ENCODE data around the gene MAML2.
A peak's percentile ranks its signal among the peaks of the same experiment; 100 is the strongest.

MAML2 gene

DNA sequence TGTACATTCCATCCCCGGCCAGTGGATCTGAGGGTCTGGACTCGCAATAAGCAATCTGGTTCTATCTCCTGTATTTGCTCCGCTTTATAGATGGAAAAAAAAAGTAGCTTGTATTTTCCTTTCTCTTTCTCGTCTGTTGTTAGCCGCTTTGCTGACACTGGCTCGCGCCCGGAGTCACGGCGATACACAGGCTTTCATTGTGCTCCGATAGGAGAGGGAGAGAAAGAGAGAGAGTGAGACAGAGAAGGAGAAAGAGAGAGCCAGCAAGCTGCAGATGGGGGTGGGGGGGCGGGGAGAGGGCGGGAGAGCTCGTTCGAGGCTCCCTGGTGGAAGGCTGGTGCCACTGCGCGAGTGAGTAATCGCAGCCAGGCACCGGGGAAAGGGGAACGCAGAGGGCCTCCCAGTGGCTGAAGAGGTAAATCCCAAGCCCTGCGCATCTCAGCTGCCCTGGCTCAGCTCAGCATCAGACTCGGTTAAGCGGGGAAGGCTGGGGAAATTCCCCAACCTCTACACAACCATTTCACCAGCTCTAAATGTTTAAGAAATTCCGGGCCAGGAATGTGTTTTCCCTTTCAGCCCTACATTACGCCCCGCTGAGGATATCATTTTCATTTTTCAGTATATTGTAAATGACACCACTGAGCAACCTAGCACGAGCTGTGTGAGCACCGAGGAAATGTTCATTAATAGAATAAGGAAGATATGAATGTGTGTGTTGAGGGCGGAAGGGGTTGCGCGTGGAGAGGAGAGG is at the start of gene MAML2:
Gene MAML2 (minus strand): TSS at position 235 of the 751 bp plus-strand sequence. CDS start 1,300 bp downstream, outside the sequence.
- no peaks in the 10 kb centered on the region for H3K27me3 ChIP-seq (ENCODE audit: insufficient read depth, low read length)
- peak within 1 kb of the TSS; percentile 79 for H2AFZ ChIP-seq (ENCODE audit: low read depth, low read length)
- H3K36me3 ChIP-seq (ENCODE audit: insufficient read depth, low read length) = no peaks in the 10 kb centered on the region
- no peaks in the 10 kb centered on the region for H3K9me3 ChIP-seq (ENCODE audit: low read length)
- peak within 1 kb of the TSS; percentile 96 for H3K4me3 ChIP-seq (ENCODE audit: low read length)
- peaks cover 45% of the 10 kb centered on the region for H3K4me1 ChIP-seq (ENCODE audit: insufficient read depth, low read length)

- H3K9me3 ChIP-seq (ENCODE audit: low read length) = no peaks in the 10 kb centered on the region
- peaks cover 30% of the 10 kb centered on the region for H3K4me1 ChIP-seq (ENCODE audit: insufficient read depth, low read length)
- no peak overlapping the region for H2AFZ ChIP-seq (ENCODE audit: low read depth, low read length)
- H3K36me3 ChIP-seq (ENCODE audit: insufficient read depth, low read length) = peaks cover 3% of the 10 kb centered on the region
- H3K27me3 ChIP-seq (ENCODE audit: insufficient read depth, low read length) = no peaks in the 10 kb centered on the region
- no peak overlapping the region for H3K4me3 ChIP-seq (ENCODE audit: low read length)
These were observed 48.8 kb upstream of the MAML2 start for GRCh38 chr11:96391698-96392307.

GRCh38 chr11:96390488-96390792 is 47.4 kb upstream of the MAML2 start:
- Histone ChIP-seq H3K36me3 (ENCODE audit: insufficient read depth, low read length) (peaks cover 10% of the 10 kb centered on the region), H3K27me3 (ENCODE audit: insufficient read depth, low read length) (no peaks in the 10 kb centered on the region), H3K4me1 (ENCODE audit: insufficient read depth, low read length) (peaks cover 30% of the 10 kb centered on the region), H3K9me3 (ENCODE audit: low read length) (no peaks in the 10 kb centered on the region), H3K4me3 (ENCODE audit: low read length) (peak overlapping the region; percentile 78), H2AFZ (ENCODE audit: low read depth, low read length) (peak overlapping the region; percentile 99)

GRCh38 chr11:96389720-96390487 is 46.9 kb upstream of the MAML2 start, which contains the start of the genes CCDC82 and JRKL:
Gene CCDC82, minus strand, starts transcription at chr11:96389912. Its CDS starts 5,165 bp downstream, at chr11:96384747.
Gene JRKL, plus strand, starts transcription at chr11:96390013. Its CDS starts 637 bp downstream, at chr11:96390650.
- H3K36me3 ChIP-seq (ENCODE audit: insufficient read depth, low read length) = peaks cover 14% of the 10 kb centered on the region
- H3K27me3 ChIP-seq (ENCODE audit: insufficient read depth, low read length) = no peaks in the 10 kb centered on the region
- peaks cover 30% of the 10 kb centered on the region for H3K4me1 ChIP-seq (ENCODE audit: insufficient read depth, low read length)
- H2AFZ ChIP-seq (ENCODE audit: low read depth, low read length) = peak within 1 kb of the TSS; percentile 99
- H3K9me3 ChIP-seq (ENCODE audit: low read length) = no peaks in the 10 kb centered on the region
- peak within 1 kb of the TSS; percentile 78 for H3K4me3 ChIP-seq (ENCODE audit: low read length)

DNA sequence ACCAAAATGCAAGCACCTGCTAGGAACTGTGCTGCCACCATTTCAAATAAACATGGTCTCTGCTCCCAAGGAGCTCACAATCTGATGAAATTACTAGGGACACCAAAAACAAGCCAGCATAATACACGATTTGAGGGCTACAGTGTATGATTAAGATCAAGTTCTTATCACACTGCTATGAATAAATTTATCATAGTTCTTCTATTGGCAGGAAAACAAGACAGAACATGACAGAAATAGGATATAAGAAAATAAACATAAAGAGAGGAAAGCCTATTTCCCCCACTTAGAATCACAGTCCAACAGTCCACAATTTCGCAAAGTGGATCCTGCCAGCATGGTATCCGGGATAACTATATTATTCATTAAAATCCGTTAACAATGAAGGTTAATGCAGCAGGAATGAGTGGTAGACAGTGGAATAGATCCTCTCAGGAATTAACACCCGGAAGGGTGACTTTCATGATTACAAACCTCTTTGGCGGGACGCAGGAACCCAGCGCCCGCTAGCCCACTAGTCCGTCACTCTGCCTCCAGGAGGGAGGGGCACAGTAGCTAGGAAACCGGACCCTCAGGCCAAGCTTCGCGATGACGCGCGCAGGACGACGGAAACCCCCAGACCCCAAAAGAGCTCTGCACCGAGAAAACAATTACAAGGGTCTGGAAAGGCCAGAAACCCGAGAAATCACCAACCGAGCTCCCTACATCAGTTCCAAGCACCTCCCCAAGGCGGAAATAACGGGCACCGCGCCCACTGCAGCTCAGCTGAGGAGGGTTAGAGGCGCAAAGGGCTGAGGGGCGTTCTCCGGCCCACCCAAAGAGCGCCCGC is 46.1 kb upstream of the MAML2 start:
- H3K4me3 ChIP-seq (ENCODE audit: low read length) = peak overlapping the region; percentile 78
- peaks cover 21% of the 10 kb centered on the region for H3K36me3 ChIP-seq (ENCODE audit: insufficient read depth, low read length)
- no peaks in the 10 kb centered on the region for H3K9me3 ChIP-seq (ENCODE audit: low read length)
- no peaks in the 10 kb centered on the region for H3K27me3 ChIP-seq (ENCODE audit: insufficient read depth, low read length)
- H2AFZ ChIP-seq (ENCODE audit: low read depth, low read length) = peak overlapping the region; percentile 99
- H3K4me1 ChIP-seq (ENCODE audit: insufficient read depth, low read length) = peaks cover 30% of the 10 kb centered on the region

DNA sequence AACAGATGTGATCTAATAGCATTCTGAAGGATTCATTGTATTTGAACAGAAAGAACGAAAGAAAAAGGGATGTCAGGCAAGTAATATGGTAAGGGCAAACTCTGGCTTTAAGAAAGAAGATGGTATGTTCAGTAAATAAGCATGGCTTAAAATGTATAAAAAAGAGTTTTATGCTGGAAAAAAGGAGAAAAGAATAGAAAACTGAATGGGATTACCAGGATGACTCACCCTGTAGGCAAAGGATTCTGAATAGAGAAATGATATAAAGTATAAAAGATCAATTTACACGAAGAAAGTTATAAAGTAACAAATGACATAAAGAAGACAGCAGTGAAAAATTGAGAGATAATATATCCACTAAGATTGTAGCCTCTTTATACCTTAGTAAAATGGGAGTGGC is 42.2 kb upstream of the MAML2 start:
- Histone ChIP-seq H3K4me1 (ENCODE audit: insufficient read depth, low read length) (peaks cover 18% of the 10 kb centered on the region), H3K4me3 (ENCODE audit: low read length) (no peak overlapping the region), H2AFZ (ENCODE audit: low read depth, low read length) (no peak overlapping the region), H3K27me3 (ENCODE audit: insufficient read depth, low read length) (no peaks in the 10 kb centered on the region), H3K9me3 (ENCODE audit: low read length) (no peaks in the 10 kb centered on the region), H3K36me3 (ENCODE audit: insufficient read depth, low read length) (peaks cover 52% of the 10 kb centered on the region)

GRCh38 chr11:96384156-96384555 is 41.2 kb upstream of the MAML2 start:
- H3K4me3 ChIP-seq (ENCODE audit: low read length) = no peak overlapping the region
- H2AFZ ChIP-seq (ENCODE audit: low read depth, low read length) = no peak overlapping the region
- H3K4me1 ChIP-seq (ENCODE audit: insufficient read depth, low read length) = peaks cover 17% of the 10 kb centered on the region
- H3K36me3 ChIP-seq (ENCODE audit: insufficient read depth, low read length) = peaks cover 60% of the 10 kb centered on the region
- no peaks in the 10 kb centered on the region for H3K9me3 ChIP-seq (ENCODE audit: low read length)
- no peaks in the 10 kb centered on the region for H3K27me3 ChIP-seq (ENCODE audit: insufficient read depth, low read length)

DNA sequence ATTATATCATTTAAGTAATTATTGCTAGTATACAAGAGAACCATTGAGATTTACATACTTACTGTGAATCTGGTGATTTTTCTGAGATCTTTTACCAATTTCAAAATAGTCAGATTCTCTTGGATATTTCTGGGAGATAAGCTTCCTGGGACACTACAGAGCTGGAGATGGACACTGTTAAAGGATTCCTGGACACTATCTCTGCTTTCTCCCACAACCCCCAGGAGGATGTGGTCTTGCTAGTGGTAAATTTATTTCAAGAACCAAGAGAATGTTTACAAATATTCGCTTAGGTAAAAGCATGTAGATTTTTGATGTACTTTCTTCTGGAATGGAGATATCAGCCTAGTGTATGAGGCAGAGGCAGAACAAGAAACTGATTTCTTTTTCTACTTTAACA is 33.8 kb upstream of the MAML2 start:
- H3K27me3 ChIP-seq (ENCODE audit: insufficient read depth, low read length) = no peaks in the 10 kb centered on the region
- peaks cover 7% of the 10 kb centered on the region for H3K9me3 ChIP-seq (ENCODE audit: low read length)
- no peak overlapping the region for H2AFZ ChIP-seq (ENCODE audit: low read depth, low read length)
- H3K36me3 ChIP-seq (ENCODE audit: insufficient read depth, low read length) = peaks cover 39% of the 10 kb centered on the region
- H3K4me3 ChIP-seq (ENCODE audit: low read length) = no peak overlapping the region
- H3K4me1 ChIP-seq (ENCODE audit: insufficient read depth, low read length) = no peaks in the 10 kb centered on the region

DNA sequence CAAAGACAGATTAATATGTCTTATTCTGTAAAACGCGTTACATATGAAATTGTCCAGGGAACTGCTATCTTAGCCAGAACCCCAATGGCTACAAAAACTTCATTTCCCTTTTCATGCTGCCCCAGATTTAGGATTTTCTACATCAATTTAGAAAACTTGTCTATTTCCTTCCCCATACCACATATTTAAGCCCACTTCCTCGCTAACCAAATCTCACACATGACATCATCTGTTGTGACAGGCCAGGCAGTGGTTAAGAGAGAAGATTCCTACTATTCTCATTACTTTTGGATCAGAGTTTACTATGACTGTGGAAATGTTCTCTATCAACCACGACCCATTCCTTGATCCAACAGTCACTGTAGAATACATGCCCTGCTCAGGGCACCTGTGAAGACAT is 30.8 kb upstream of the MAML2 start:
- Histone ChIP-seq H3K4me1 (ENCODE audit: insufficient read depth, low read length) (no peaks in the 10 kb centered on the region), H2AFZ (ENCODE audit: low read depth, low read length) (no peak overlapping the region), H3K27me3 (ENCODE audit: insufficient read depth, low read length) (no peaks in the 10 kb centered on the region), H3K4me3 (ENCODE audit: low read length) (no peak overlapping the region), H3K36me3 (ENCODE audit: insufficient read depth, low read length) (peaks cover 41% of the 10 kb centered on the region), H3K9me3 (ENCODE audit: low read length) (peaks cover 14% of the 10 kb centered on the region)

DNA sequence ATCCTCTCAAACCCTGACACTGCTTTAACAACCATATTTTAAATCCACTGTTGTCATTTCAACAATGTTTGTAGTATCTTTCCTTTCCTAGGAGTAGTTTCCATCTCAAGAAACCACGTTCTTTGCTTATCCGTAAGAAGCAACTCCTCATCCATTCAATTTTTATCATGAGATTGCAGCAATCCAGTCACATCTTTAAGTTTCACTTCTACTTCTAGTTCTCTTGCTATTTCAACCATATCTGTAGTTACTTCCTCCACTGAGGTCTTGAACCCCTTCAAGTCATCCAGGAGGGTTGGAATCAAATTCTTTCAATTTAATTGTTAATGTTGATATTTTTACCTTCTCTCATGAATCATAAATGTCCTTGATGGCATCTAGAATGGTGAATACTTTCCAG is 24.3 kb upstream of the MAML2 start:
- Histone ChIP-seq H3K9me3 (ENCODE audit: low read length) (peaks cover 19% of the 10 kb centered on the region), H3K4me1 (ENCODE audit: insufficient read depth, low read length) (no peaks in the 10 kb centered on the region), H3K36me3 (ENCODE audit: insufficient read depth, low read length) (peaks cover 62% of the 10 kb centered on the region), H3K4me3 (ENCODE audit: low read length) (no peak overlapping the region), H3K27me3 (ENCODE audit: insufficient read depth, low read length) (no peaks in the 10 kb centered on the region), H2AFZ (ENCODE audit: low read depth, low read length) (no peak overlapping the region)

DNA sequence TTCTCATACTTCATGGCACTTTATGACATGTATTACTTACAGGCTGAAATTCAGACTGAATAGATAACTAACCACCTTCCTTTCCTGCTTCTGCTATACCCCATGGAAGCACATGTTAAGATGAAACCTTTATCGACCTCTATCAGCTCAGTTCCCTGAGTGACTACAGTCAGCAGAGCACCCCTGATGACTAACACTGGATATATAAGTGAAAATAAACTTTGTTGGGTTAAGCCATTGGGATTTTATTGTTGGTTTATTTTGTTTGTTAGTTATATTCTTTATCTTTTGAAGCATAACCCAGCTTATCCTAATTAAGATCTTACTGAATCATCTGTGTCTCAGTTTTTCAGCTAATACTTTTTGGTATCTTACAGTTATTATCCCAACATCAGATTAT is 23.0 kb upstream of the MAML2 start:
- Histone ChIP-seq H3K9me3 (ENCODE audit: low read length) (peaks cover 16% of the 10 kb centered on the region), H2AFZ (ENCODE audit: low read depth, low read length) (no peak overlapping the region), H3K27me3 (ENCODE audit: insufficient read depth, low read length) (no peaks in the 10 kb centered on the region), H3K36me3 (ENCODE audit: insufficient read depth, low read length) (peaks cover 61% of the 10 kb centered on the region), H3K4me1 (ENCODE audit: insufficient read depth, low read length) (no peaks in the 10 kb centered on the region), H3K4me3 (ENCODE audit: low read length) (no peak overlapping the region)

DNA sequence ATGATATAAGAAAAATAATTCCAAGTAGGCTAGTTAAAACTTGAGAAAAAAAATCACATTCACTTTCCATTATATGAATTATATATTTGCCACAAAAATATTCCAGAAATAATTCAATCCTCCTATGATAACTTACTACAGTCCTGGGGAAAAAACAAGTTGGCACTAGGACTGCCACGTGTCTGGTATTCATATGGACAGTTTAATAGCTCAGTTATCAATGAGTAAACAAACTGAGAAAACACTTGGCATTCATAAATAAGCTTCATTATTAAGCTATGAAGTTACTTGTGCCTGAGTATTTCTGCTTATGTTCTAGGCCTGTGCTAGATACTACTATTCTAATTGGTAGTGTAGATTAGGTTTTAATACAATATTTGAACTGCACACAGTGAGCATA is 22.5 kb upstream of the MAML2 start:
- Histone ChIP-seq H3K27me3 (ENCODE audit: insufficient read depth, low read length) (no peaks in the 10 kb centered on the region), H2AFZ (ENCODE audit: low read depth, low read length) (no peak overlapping the region), H3K9me3 (ENCODE audit: low read length) (peaks cover 14% of the 10 kb centered on the region), H3K4me3 (ENCODE audit: low read length) (no peak overlapping the region), H3K4me1 (ENCODE audit: insufficient read depth, low read length) (no peaks in the 10 kb centered on the region), H3K36me3 (ENCODE audit: insufficient read depth, low read length) (peaks cover 59% of the 10 kb centered on the region)

Data from neuron (in vitro differentiated cells).